22Rv1 (cell line): Measurements from ENCODE around the gene VSTM4.

Experiments
- ZFX ChIP-seq: fragments of 450-650 bp; IDR thresholded peaks from 2 replicates; pipeline ENCODE4 v1.6.1; 2017; ENCODE audit warnings: antibody characterized with exemption, borderline replicate concordance
- TF ChIP-seq, protein P1 (sequence below): fragments of 450-650 bp; IDR thresholded peaks from 2 replicates; pipeline ENCODE4 v1.5.1; 2017; ENCODE audit warnings: mild to moderate bottlenecking

DNA sequence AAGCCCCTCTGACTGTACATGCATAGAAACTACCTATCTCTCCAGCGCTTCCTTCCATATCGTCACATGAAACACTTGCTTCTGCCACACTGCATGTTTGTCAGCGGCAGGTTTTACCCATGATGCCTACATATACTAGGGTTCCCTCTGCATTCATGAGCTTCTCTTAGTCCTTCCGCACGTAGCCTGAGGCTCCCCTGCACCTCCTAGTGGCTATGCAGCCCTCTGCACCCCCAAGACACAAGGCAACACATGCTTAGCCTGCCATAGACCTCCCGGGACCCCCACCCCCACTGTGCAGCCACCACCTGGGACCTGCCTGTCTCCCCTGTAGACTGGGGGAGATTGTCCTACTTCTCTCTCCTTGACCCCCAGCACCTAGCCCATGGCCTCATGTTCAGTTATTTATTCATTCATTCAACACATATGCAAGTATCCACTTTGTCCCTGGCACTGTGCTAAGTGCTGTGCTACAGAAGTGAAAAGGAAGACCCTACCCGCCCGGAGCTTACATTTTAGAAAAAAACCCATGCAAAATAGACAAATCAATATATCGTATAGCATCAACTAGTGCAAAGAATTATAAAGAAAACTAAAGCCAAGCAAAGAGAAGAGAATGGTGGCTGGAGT lies 49.4 kb upstream of the VSTM4 start:
- TF ChIP-seq, protein P1, sequence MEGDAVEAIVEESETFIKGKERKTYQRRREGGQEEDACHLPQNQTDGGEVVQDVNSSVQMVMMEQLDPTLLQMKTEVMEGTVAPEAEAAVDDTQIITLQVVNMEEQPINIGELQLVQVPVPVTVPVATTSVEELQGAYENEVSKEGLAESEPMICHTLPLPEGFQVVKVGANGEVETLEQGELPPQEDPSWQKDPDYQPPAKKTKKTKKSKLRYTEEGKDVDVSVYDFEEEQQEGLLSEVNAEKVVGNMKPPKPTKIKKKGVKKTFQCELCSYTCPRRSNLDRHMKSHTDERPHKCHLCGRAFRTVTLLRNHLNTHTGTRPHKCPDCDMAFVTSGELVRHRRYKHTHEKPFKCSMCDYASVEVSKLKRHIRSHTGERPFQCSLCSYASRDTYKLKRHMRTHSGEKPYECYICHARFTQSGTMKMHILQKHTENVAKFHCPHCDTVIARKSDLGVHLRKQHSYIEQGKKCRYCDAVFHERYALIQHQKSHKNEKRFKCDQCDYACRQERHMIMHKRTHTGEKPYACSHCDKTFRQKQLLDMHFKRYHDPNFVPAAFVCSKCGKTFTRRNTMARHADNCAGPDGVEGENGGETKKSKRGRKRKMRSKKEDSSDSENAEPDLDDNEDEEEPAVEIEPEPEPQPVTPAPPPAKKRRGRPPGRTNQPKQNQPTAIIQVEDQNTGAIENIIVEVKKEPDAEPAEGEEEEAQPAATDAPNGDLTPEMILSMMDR, result peak; percentile 38
- TF ChIP-seq ZFX, result no peak
